Breast epithelium (tissue), 3 donors: ENCODE results near the gene OLR1.

ENCODE experiments used
- CTCF ChIP-seq, 3 donors: fragments of 450-650 bp; IDR thresholded peaks; one replicate each; pipeline ENCODE4 v1.5.1; 2016 to 2017; ENCODE audit warnings: antibody characterized with exemption in 3 of 3, mild to moderate bottlenecking in 3 of 3, moderate library complexity in 3 of 3
- POLR2A ChIP-seq: fragments of 450-650 bp; IDR thresholded peaks from one replicate; pipeline ENCODE4 v1.6.1; 2016; ENCODE audit warnings: antibody characterized with exemption, mild to moderate bottlenecking, moderate library complexity
- POLR2AphosphoS5 ChIP-seq, 3 donors: sonication (generic); formaldehyde crosslinking; IDR thresholded peaks; one replicate each; pipeline ENCODE4 v1.6.1; 2017; ENCODE audit warnings: antibody characterized with exemption in 3 of 3

GRCh38 chr12:10160617-10161385 is 11.1 kb downstream of the OLR1 start:
- no peak for TF ChIP-seq CTCF (IDR thresholded peaks at IDR 0.05)
- no peak for TF ChIP-seq POLR2A
- no peak for TF ChIP-seq POLR2AphosphoS5 (IDR thresholded peaks at IDR 0.05)
